ENCODE results near the gene ASGR1.

ASGR1 gene

GRCh38 chr17:7219812-7220592 lies 40.8 kb upstream of the ASGR1 start, which contains the start of the genes ACADVL and DLG4 (continued):
- TF ChIP-seq ZNF596 (tag by site-specific recombination; IDR thresholded peaks at IDR 0.05) = no peak
- TF ChIP-seq ZNF138 (tag by site-specific recombination; IDR thresholded peaks at IDR 0.05; ENCODE audit: borderline replicate concordance) = no peak
- TF ChIP-seq SP3 (tag by site-specific recombination; IDR thresholded peaks at IDR 0.05) = peak; percentile 70
- TF ChIP-seq ZNF510 (tag by site-specific recombination; IDR thresholded peaks at IDR 0.05; ENCODE audit: insufficient replicate concordance) = no peak
- TF ChIP-seq ZNF473 (tag by site-specific recombination; IDR thresholded peaks at IDR 0.05) = no peak
- TF ChIP-seq ELK4 (IDR thresholded peaks at IDR 0.05; ENCODE audit: borderline replicate concordance, low read depth, low read length) = no peak
- 0 out of 2 replicates have a peak, but pooled peaks have one; percentile 67 for TF ChIP-seq ZBTB7A (tag by site-specific recombination; IDR thresholded peaks at IDR 0.05; ENCODE audit: low read depth)
- TF ChIP-seq ZBTB48 (tag by site-specific recombination; IDR thresholded peaks at IDR 0.05) = peak; percentile 90
- TF ChIP-seq IKZF3 (tag by site-specific recombination; IDR thresholded peaks at IDR 0.05) = peak; percentile 68; the same call in 1 of the 2 replicates
- TF ChIP-seq ZFP3 (tag by site-specific recombination; IDR thresholded peaks at IDR 0.05; ENCODE audit: low read depth) = no peak
- peak; percentile 63 for TF ChIP-seq SP7 (tag by site-specific recombination; IDR thresholded peaks at IDR 0.05)
- no peak for TF ChIP-seq ZNF544 (tag by site-specific recombination; IDR thresholded peaks at IDR 0.05)
- no peak for TF ChIP-seq MYNN (tag by site-specific recombination; IDR thresholded peaks at IDR 0.05; ENCODE audit: borderline replicate concordance)
- TF ChIP-seq ZNF146 (tag by site-specific recombination; IDR thresholded peaks at IDR 0.05) = peak; percentile 10; the same call in 1 of the 2 replicates
- TF ChIP-seq ZFP69B (tag by site-specific recombination; IDR thresholded peaks at IDR 0.05) = no peak
- peak; percentile 91 for TF ChIP-seq ZFHX2 (tag by site-specific recombination; conservative IDR thresholded peaks at IDR 0.05)
- no peak for TF ChIP-seq ZNF701 (tag by site-specific recombination; IDR thresholded peaks at IDR 0.05)
- peak; percentile 79 for TF ChIP-seq ZNF600 (tag by site-specific recombination; IDR thresholded peaks at IDR 0.05)
- no peak for TF ChIP-seq ZNF530 (tag by site-specific recombination; IDR thresholded peaks at IDR 0.05; ENCODE audit: low read depth)
- no peak for TF ChIP-seq ZNF214 (tag by site-specific recombination; IDR thresholded peaks at IDR 0.05; ENCODE audit: borderline replicate concordance)
- no peak for TF ChIP-seq SALL2 (tag by site-specific recombination; IDR thresholded peaks at IDR 0.05; ENCODE audit: borderline replicate concordance)
- no peak for TF ChIP-seq ZNF350 (tag by site-specific recombination; IDR thresholded peaks at IDR 0.05)
- TF ChIP-seq ZBTB20 (tag by site-specific recombination; IDR thresholded peaks at IDR 0.05) = peak; percentile 95
- TF ChIP-seq KLF7 (tag by site-specific recombination; IDR thresholded peaks at IDR 0.05; ENCODE audit: borderline replicate concordance) = 0 out of 2 replicates have a peak, but pooled peaks have one; percentile 20
- no peak for TF ChIP-seq HOXC10 (CRISPR knock-in tag; IDR thresholded peaks at IDR 0.05)
- no peak for TF ChIP-seq ZNF48 (tag by site-specific recombination; IDR thresholded peaks at IDR 0.05)
- TF ChIP-seq ZBTB6 (tag by site-specific recombination; IDR thresholded peaks at IDR 0.05) = peak; percentile 86
- peak; percentile 20; the same call in 1 of the 2 replicates for TF ChIP-seq REST (tag by site-specific recombination; IDR thresholded peaks at IDR 0.05)
- peak; percentile 78 for TF ChIP-seq KLF16 (tag by site-specific recombination; IDR thresholded peaks at IDR 0.05)
- no peak for TF ChIP-seq ZNF658 (tag by site-specific recombination; IDR thresholded peaks at IDR 0.05)
- TF ChIP-seq ZNF26 (tag by site-specific recombination; IDR thresholded peaks at IDR 0.05) = no peak
- no peak for TF ChIP-seq MZF1 (tag by site-specific recombination; IDR thresholded peaks at IDR 0.05; ENCODE audit: borderline replicate concordance)
- no peak for TF ChIP-seq ZNF169 (tag by site-specific recombination; IDR thresholded peaks at IDR 0.05)
- 0 out of 2 replicates have a peak, but pooled peaks have one; percentile 43 for TF ChIP-seq ZNF184 (tag by site-specific recombination; IDR thresholded peaks at IDR 0.05)

Measured in HEK293 (cell line).